Measurements from ENCODE around the gene EXOC6B.

- TF ChIP-seq CTCF (IDR thresholded peaks at IDR 0.05) (peak; percentile 55), POLR2A (IDR thresholded peaks at IDR 0.05; ENCODE audit: low read length) (no peak), SREBF2 (IDR thresholded peaks at IDR 0.05) (no peak), ZNF302 (CRISPR knock-in tag; IDR thresholded peaks at IDR 0.05) (no peak), KDM1A (IDR thresholded peaks at IDR 0.05; ENCODE audit: low read depth) (no peak), ZSCAN20 (CRISPR knock-in tag; IDR thresholded peaks at IDR 0.05) (no peak)
- TF ChIP-seq, protein P1, sequence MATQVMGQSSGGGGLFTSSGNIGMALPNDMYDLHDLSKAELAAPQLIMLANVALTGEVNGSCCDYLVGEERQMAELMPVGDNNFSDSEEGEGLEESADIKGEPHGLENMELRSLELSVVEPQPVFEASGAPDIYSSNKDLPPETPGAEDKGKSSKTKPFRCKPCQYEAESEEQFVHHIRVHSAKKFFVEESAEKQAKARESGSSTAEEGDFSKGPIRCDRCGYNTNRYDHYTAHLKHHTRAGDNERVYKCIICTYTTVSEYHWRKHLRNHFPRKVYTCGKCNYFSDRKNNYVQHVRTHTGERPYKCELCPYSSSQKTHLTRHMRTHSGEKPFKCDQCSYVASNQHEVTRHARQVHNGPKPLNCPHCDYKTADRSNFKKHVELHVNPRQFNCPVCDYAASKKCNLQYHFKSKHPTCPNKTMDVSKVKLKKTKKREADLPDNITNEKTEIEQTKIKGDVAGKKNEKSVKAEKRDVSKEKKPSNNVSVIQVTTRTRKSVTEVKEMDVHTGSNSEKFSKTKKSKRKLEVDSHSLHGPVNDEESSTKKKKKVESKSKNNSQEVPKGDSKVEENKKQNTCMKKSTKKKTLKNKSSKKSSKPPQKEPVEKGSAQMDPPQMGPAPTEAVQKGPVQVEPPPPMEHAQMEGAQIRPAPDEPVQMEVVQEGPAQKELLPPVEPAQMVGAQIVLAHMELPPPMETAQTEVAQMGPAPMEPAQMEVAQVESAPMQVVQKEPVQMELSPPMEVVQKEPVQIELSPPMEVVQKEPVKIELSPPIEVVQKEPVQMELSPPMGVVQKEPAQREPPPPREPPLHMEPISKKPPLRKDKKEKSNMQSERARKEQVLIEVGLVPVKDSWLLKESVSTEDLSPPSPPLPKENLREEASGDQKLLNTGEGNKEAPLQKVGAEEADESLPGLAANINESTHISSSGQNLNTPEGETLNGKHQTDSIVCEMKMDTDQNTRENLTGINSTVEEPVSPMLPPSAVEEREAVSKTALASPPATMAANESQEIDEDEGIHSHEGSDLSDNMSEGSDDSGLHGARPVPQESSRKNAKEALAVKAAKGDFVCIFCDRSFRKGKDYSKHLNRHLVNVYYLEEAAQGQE (IDR thresholded peaks at IDR 0.05) = no peak
Measured at GRCh38 chr2:72325592-72326422, 500.0 kb downstream of the EXOC6B start.
